ENCODE results near the gene AGK. TPM values are rescaled to one million over a fixed set of nuclear protein-coding genes. Genes with fewer than 3 reads are reported as not detected.

AGK gene
- total RNA-seq, 1 donor from 2014 or later, result 25.6 TPM

DNA sequence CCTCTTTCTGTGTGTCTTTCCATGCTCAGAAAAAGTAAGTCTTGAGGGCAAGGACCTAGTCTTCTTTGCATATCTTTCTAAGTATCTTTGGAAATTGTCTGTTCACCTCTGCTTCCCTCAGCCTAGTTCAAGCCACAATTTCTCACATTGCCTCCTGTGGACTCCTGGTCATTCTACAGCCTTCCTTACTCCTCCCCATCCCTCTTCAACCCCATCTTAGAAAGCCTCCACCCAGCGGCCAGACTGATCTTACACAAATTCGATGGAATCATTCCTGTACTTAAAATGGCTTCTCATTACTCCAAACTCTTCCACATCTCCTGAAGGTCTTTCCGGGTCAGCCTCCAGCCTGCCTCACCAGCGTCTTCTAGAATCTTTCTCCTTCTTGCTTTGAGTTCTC is 24.1 kb upstream of the AGK start:
- TF ChIP-seq, protein P1, sequence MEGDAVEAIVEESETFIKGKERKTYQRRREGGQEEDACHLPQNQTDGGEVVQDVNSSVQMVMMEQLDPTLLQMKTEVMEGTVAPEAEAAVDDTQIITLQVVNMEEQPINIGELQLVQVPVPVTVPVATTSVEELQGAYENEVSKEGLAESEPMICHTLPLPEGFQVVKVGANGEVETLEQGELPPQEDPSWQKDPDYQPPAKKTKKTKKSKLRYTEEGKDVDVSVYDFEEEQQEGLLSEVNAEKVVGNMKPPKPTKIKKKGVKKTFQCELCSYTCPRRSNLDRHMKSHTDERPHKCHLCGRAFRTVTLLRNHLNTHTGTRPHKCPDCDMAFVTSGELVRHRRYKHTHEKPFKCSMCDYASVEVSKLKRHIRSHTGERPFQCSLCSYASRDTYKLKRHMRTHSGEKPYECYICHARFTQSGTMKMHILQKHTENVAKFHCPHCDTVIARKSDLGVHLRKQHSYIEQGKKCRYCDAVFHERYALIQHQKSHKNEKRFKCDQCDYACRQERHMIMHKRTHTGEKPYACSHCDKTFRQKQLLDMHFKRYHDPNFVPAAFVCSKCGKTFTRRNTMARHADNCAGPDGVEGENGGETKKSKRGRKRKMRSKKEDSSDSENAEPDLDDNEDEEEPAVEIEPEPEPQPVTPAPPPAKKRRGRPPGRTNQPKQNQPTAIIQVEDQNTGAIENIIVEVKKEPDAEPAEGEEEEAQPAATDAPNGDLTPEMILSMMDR (IDR thresholded peaks at IDR 0.05; ENCODE audit: unreplicated experiment), result no peak
- Mint-ChIP-seq H3K4me3 (ENCODE audit: low read depth) (no peak overlapping the region), H3K4me1 (ENCODE audit: low read depth) (no peaks in the 10 kb centered on the region), H3K27ac (no peak overlapping the region), H3K36me3 (ENCODE audit: insufficient read depth) (no peaks in the 10 kb centered on the region), H3K27me3 (peaks cover 4% of the 10 kb centered on the region), H3K9me3 (ENCODE audit: low read depth) (no peaks in the 10 kb centered on the region)
- DNase-seq (ENCODE audit: low spot score, unreplicated experiment), result no peak

DNA sequence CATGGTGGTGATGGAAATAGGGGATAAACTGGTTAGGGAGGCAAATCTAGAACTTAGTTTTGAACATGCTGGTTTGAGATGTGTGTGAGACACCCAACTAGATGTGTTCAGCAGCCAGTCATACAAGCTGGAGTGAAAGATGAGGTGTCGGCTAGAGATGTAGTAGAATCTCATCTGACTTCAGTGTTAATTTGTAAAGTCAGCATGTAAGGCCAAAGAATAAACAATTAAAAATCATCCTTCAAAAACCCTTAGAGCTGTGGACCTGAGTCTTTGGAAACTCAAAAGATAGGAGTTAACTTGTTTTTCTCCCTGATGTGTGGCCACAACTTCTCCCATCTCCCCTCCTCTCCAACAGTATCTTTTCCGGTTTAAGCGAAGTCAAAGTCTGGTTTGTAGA is 22.8 kb upstream of the AGK start:
- H3K27me3 Mint-ChIP-seq, result peaks cover 4% of the 10 kb centered on the region
- H3K27ac Mint-ChIP-seq, result no peak overlapping the region
- H3K9me3 Mint-ChIP-seq (ENCODE audit: low read depth), result no peaks in the 10 kb centered on the region
- H3K4me3 Mint-ChIP-seq (ENCODE audit: low read depth), result no peak overlapping the region
- no peak for DNase-seq (ENCODE audit: low spot score, unreplicated experiment)
- TF ChIP-seq, protein P1 (IDR thresholded peaks at IDR 0.05; ENCODE audit: unreplicated experiment), result no peak
- no peaks in the 10 kb centered on the region for H3K4me1 Mint-ChIP-seq (ENCODE audit: low read depth)
- H3K36me3 Mint-ChIP-seq (ENCODE audit: insufficient read depth), result no peaks in the 10 kb centered on the region

DNA sequence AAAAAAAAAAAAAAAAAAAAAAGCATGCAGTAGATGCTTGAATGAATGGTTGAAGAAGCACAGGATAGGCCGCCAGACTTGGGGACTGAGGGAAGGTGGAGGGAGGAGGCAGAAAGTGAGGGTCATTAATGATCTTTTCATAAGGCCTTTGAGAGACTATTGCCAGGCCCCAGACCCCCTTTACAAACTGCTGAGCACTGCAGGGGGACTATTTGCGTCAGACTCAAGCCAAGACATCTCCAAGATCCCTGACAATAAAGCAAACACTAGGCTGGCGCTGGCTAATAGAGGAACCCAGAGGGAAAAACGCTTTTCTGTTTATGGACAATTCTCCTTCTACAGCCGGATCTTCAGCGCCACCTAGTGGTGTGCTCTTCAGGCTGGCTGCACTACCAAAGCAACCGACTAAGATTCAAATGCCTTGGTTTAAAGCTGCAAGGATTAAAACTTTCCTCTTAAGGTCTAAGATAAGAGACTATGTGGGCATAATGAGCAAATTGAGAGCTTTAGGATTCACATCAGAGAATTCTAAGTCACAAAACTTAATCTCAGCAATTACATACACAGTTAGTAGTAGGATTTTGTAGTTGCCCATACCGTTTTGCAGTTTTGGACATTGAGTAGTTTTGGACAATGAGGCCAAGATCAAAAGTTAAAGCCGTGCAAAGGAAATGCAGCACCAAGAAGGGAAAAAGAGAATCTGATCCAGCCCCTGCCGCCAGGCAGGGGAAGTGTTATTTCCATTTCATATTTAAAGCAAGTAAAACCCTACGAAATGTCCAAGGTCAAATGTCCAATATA is 17.9 kb upstream of the AGK start:
- H3K9me3 Mint-ChIP-seq (ENCODE audit: low read depth), result no peaks in the 10 kb centered on the region
- H3K27me3 Mint-ChIP-seq, result peaks cover 4% of the 10 kb centered on the region
- no peaks in the 10 kb centered on the region for H3K4me1 Mint-ChIP-seq (ENCODE audit: low read depth)
- H3K4me3 Mint-ChIP-seq (ENCODE audit: low read depth), result no peak overlapping the region
- TF ChIP-seq, protein P1 (IDR thresholded peaks at IDR 0.05; ENCODE audit: unreplicated experiment), result peak; percentile 98
- no peak overlapping the region for H3K27ac Mint-ChIP-seq
- no peaks in the 10 kb centered on the region for H3K36me3 Mint-ChIP-seq (ENCODE audit: insufficient read depth)
- DNase-seq (ENCODE audit: low spot score, unreplicated experiment), result peak; percentile 33

DNA sequence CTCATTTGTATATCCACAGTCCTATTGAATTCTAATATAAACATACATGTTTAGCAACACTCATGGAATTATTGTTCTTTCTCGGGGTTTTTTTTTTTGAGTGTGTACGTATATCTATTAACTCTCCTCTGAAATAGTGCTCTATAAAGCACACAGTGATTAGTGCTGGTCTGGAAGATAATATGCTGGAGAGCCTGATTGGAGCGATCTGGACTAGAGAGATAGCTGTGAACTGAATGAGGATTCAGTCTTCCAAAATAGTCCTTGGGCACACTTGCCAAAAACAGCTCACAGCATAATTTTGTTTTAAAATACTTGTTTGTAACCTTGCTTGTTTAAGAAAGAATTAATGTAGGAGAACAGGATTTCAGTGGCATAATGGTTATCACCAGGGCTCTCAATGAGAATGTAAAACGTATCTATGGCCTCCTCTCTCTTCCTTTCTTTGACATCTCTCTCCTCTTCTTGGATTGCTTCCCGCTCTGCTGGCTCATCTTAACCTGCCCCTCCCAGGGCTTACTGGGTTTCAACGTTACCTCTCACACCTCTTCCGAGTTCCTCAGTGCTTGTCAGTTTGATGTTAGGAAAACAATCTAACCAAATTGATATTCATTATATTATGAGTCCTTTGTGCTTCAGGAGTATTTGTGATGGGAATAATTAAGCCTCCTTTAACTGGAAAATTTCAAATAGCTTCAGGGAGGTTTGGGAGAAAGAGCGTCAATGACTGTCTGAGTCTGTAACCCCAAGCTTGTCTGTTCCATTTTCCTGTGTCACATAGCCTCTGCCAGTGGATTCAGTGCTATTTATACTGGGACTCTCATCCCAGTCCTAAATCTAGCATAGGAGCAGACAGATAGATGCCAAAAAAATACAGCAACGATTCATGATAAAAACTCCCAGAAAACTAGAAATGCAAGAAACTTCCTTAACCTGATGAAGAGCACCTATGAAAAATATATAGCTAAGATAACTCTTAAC is 16.2 kb upstream of the AGK start:
- H3K27ac Mint-ChIP-seq, result no peak overlapping the region
- no peak for DNase-seq (ENCODE audit: low spot score, unreplicated experiment)
- no peak overlapping the region for H3K4me3 Mint-ChIP-seq (ENCODE audit: low read depth)
- H3K27me3 Mint-ChIP-seq, result peaks cover 4% of the 10 kb centered on the region
- H3K9me3 Mint-ChIP-seq (ENCODE audit: low read depth), result no peaks in the 10 kb centered on the region
- TF ChIP-seq, protein P1 (IDR thresholded peaks at IDR 0.05; ENCODE audit: unreplicated experiment), result no peak
- H3K36me3 Mint-ChIP-seq (ENCODE audit: insufficient read depth), result no peaks in the 10 kb centered on the region
- H3K4me1 Mint-ChIP-seq (ENCODE audit: low read depth), result no peaks in the 10 kb centered on the region

DNA sequence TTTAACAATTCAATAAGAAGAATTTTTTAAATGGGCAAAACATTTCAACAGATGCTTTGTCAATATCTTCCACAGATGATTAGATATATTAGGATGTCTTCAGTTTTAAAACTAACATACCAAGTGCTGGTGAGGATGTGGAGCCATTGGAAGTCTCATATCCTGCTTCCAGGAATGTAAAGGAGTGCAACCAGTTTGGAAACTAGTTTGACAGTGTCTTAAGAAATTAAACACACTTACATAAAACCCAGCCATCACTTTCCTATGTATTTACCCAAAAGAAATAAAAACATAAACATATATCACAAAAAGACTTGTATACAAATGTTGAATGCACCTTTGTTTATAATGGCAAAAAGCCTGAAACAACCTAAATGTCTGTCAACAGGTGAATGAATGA is 13.3 kb upstream of the AGK start:
- Mint-ChIP-seq H3K27ac (no peak overlapping the region), H3K36me3 (ENCODE audit: insufficient read depth) (no peaks in the 10 kb centered on the region), H3K4me3 (ENCODE audit: low read depth) (no peak overlapping the region), H3K27me3 (peaks cover 4% of the 10 kb centered on the region), H3K9me3 (ENCODE audit: low read depth) (no peaks in the 10 kb centered on the region), H3K4me1 (ENCODE audit: low read depth) (no peaks in the 10 kb centered on the region)
- no peak for DNase-seq (ENCODE audit: low spot score, unreplicated experiment)
- TF ChIP-seq, protein P1 (IDR thresholded peaks at IDR 0.05; ENCODE audit: unreplicated experiment), result no peak

Measured in progenitor cell of endocrine pancreas (in vitro differentiated cells).